NCI-H510A (cell line): ENCODE measurements around the gene KDM2A.

ENCODE experiments used
- DNase-seq: peaks from one replicate; lab custom pipeline; 2025; lab: John Stamatoyannopoulos, UW

The KDM2A gene

GRCh38 chr11:67285541-67286498 lies 166.8 kb downstream of the KDM2A start:
- DNase-seq = no peak

GRCh38 chr11:67286621-67287333 lies 167.7 kb downstream of the KDM2A start:
- DNase-seq = no peak

- no peak for DNase-seq
Measured at GRCh38 chr11:67287355-67288197, 168.5 kb downstream of the KDM2A start.

GRCh38 chr11:67288198-67288451 lies 169.1 kb downstream of the KDM2A start:
- DNase-seq = no peak

GRCh38 chr11:67288452-67289225 lies 169.6 kb downstream of the KDM2A start:
- DNase-seq = peak; percentile 85

- DNase-seq = peak; percentile 80
Measured at GRCh38 chr11:67289226-67289650, 170.2 kb downstream of the KDM2A start, which contains the start of gene ANKRD13D. ANKRD13D (plus strand) TSS chr11:67289303; CDS start chr11:67289461, 158 bp downstream.

GRCh38 chr11:67289651-67290479 lies 170.8 kb downstream of the KDM2A start:
- no peak for DNase-seq

GRCh38 chr11:67290801-67291200 lies 171.7 kb downstream of the KDM2A start:
- DNase-seq = no peak

- DNase-seq = no peak
Measured at GRCh38 chr11:67291481-67292381, 172.7 kb downstream of the KDM2A start.

GRCh38 chr11:67292671-67293070 lies 173.6 kb downstream of the KDM2A start:
- DNase-seq = no peak

GRCh38 chr11:67293090-67293489 lies 174.0 kb downstream of the KDM2A start:
- DNase-seq = no peak

- DNase-seq = no peak
Measured at GRCh38 chr11:67295846-67296245, 176.8 kb downstream of the KDM2A start.

GRCh38 chr11:67298786-67299185 lies 179.7 kb downstream of the KDM2A start:
- no peak for DNase-seq

GRCh38 chr11:67299471-67300191 lies 180.6 kb downstream of the KDM2A start:
- no peak for DNase-seq

- no peak for DNase-seq
Measured at GRCh38 chr11:67300256-67300755, 181.2 kb downstream of the KDM2A start.

GRCh38 chr11:67300756-67301312 lies 181.8 kb downstream of the KDM2A start:
- no peak for DNase-seq

- DNase-seq = no peak
Measured at GRCh38 chr11:67301313-67301921, 182.4 kb downstream of the KDM2A start.
